D721Med (cell line): ENCODE data around the gene IGF2.

Source experiments
- DNase-seq: peaks from one replicate; pipeline ENCODE4 v3.0.0; 2011; ENCODE audit warnings: low spot score; ENCODE audit not compliant: insufficient read length
- FAIRE-seq: peaks from 2 replicates; lab custom pipeline; 2011; peaks lifted over from hg19 to GRCh38; lab: Jason Lieb, UNC
- CTCF ChIP-seq: IDR thresholded peaks from 2 replicates; pipeline ENCODE4 v1.5.1; 2012; ENCODE audit warnings: mild to moderate bottlenecking, control low read depth; ENCODE audit not compliant: insufficient read depth; ENCODE audit errors: missing control alignments

The IGF2 gene

GRCh38 chr11:2132246-2132645 is 6.9 kb downstream of the IGF2 start:
- no peak for DNase-seq
- no peak for TF ChIP-seq CTCF
- no peak for FAIRE-seq

- no peak for TF ChIP-seq CTCF
- no peak for FAIRE-seq
- DNase-seq: no peak
Measured at GRCh38 chr11:2131371-2132236, 7.6 kb downstream of the IGF2 start.

DNA sequence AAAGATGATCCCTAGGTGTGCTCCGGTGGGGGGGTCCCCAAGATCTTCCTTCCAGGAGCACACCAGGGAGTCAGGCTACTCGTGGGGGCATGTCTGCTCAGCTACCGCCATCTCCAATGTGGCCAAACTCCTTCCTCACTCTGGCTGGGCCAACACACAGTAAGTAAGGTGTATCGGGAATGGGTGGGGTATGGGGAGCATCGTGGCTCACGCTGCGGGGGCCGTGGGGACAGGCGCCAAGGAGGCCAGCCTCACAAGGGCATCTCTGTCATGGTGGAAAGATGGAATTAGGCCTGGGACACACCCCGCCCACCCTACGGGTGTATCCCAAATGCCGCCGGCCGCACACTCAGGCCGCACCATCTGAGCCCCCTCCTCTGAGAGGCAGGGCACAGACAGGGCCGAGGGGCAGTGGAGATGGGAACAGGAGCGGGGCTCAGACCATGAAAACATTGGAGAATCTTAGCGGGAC is 8.3 kb downstream of the IGF2 start:
- FAIRE-seq: no peak
- TF ChIP-seq CTCF: no peak
- DNase-seq: no peak

- TF ChIP-seq CTCF: no peak
Measured at GRCh38 chr11:2129699-2130366, 9.4 kb downstream of the IGF2 start.

GRCh38 chr11:2129308-2129698 is 9.9 kb downstream of the IGF2 start:
- no peak for TF ChIP-seq CTCF
- DNase-seq: no peak
- FAIRE-seq: no peak

More at GRCh38 chr11:2129699-2130366, 9.4 kb downstream of the IGF2 start:
- DNase-seq: no peak
- FAIRE-seq: no peak

DNA sequence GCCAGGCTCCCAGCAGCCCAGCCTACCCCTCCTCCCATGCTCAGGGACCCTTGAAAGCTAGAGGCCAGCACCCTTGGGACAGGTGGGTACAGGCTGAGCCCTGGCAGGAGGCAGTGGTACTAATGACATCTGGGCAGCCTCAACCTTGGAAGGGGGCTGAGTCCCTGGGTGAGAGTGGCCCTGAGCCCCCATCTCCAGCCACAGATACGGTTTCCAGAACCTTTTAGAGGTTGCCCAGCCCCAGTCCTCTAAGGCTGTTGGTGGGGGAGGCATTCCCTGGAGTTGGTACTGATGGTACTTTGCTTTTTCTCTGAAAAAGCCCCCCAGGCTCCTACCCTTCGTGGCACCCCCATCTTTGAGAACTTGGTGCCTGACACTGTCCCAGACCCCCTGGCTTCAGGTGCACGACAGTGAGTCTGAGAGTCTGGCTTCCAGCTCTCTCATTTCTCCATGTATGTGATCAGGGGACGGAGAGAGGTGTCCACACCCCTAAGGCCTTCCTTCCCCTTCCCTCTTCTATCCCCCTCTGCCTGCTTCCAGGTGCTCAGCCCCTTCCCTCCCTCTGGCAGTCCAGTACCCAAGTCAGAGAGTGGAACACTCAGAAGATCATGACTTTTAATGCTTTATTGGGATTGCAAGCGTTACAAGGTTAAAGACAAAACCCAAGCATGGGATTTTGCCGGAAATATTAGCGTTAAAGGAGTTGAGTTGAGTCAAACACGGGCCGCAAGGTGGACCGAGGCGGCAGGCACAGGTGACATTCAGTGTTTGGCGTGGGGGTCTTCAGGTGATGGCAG is 10.5 kb downstream of the IGF2 start:
- TF ChIP-seq CTCF: no peak
- DNase-seq (no peak), FAIRE-seq (no peak)
